ENCODE measurements around the gene RASGEF1C.

RASGEF1C gene

GRCh38 chr5:180070756-180071530 lies 138.1 kb downstream of the RASGEF1C start:
- peak; percentile 23 for DNase-seq (ENCODE audit: low read depth)
- H3K4me3 ChIP-seq (ENCODE audit: control insufficient read depth, low read depth, low read length): peak overlapping the region; percentile 64
- TF ChIP-seq CTCF (IDR thresholded peaks at IDR 0.05; ENCODE audit: control insufficient read depth, insufficient read depth, low read depth, low read length, missing control alignments): no peak

GRCh38 chr5:180069589-180070247 lies 139.3 kb downstream of the RASGEF1C start:
- H3K4me3 ChIP-seq (ENCODE audit: control insufficient read depth, low read depth, low read length): no peak overlapping the region; the same call in 1 of the 2 replicates
- TF ChIP-seq CTCF (IDR thresholded peaks at IDR 0.05; ENCODE audit: control insufficient read depth, insufficient read depth, low read depth, low read length, missing control alignments): no peak
- no peak for DNase-seq (ENCODE audit: low read depth)

- TF ChIP-seq CTCF (IDR thresholded peaks at IDR 0.05; ENCODE audit: control insufficient read depth, insufficient read depth, low read depth, low read length, missing control alignments): no peak
- DNase-seq (ENCODE audit: low read depth): no peak
- H3K4me3 ChIP-seq (ENCODE audit: control insufficient read depth, low read depth, low read length): no peak overlapping the region
Measured at GRCh38 chr5:180068519-180069090, 140.4 kb downstream of the RASGEF1C start.

GRCh38 chr5:180067986-180068385 lies 141.0 kb downstream of the RASGEF1C start:
- H3K4me3 ChIP-seq (ENCODE audit: control insufficient read depth, low read depth, low read length): no peak overlapping the region
- TF ChIP-seq CTCF (IDR thresholded peaks at IDR 0.05; ENCODE audit: control insufficient read depth, insufficient read depth, low read depth, low read length, missing control alignments): no peak
- DNase-seq (ENCODE audit: low read depth): no peak

GRCh38 chr5:180060192-180060591 lies 148.8 kb downstream of the RASGEF1C start:
- DNase-seq (ENCODE audit: low read depth): no peak
- no peak overlapping the region for H3K4me3 ChIP-seq (ENCODE audit: control insufficient read depth, low read depth, low read length)
- no peak for TF ChIP-seq CTCF (IDR thresholded peaks at IDR 0.05; ENCODE audit: control insufficient read depth, insufficient read depth, low read depth, low read length, missing control alignments)

- no peak for DNase-seq (ENCODE audit: low read depth)
- H3K4me3 ChIP-seq (ENCODE audit: control insufficient read depth, low read depth, low read length): no peak overlapping the region
- no peak for TF ChIP-seq CTCF (IDR thresholded peaks at IDR 0.05; ENCODE audit: control insufficient read depth, insufficient read depth, low read depth, low read length, missing control alignments)
Measured at GRCh38 chr5:180059326-180059725, 149.7 kb downstream of the RASGEF1C start.

Measured in AG09309 (cell line).